GM21737 (cell line): ENCODE measurements around the gene HSD17B7.
"Not testable (repeated sequence)": the region's sequence is repeated elsewhere in the genome, so short reads cannot be mapped to it uniquely, and the experiment has no call there.

Experiments used
- ATAC-seq: cut with Tn5 transposase; IDR thresholded peaks from one replicate; pipeline ENCODE4 v1.9.1; 2021; ENCODE audit warnings: mild to moderate bottlenecking, moderate library complexity; ENCODE audit not compliant: unreplicated experiment

The HSD17B7 gene, protein sequence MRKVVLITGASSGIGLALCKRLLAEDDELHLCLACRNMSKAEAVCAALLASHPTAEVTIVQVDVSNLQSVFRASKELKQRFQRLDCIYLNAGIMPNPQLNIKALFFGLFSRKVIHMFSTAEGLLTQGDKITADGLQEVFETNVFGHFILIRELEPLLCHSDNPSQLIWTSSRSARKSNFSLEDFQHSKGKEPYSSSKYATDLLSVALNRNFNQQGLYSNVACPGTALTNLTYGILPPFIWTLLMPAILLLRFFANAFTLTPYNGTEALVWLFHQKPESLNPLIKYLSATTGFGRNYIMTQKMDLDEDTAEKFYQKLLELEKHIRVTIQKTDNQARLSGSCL

DNA sequence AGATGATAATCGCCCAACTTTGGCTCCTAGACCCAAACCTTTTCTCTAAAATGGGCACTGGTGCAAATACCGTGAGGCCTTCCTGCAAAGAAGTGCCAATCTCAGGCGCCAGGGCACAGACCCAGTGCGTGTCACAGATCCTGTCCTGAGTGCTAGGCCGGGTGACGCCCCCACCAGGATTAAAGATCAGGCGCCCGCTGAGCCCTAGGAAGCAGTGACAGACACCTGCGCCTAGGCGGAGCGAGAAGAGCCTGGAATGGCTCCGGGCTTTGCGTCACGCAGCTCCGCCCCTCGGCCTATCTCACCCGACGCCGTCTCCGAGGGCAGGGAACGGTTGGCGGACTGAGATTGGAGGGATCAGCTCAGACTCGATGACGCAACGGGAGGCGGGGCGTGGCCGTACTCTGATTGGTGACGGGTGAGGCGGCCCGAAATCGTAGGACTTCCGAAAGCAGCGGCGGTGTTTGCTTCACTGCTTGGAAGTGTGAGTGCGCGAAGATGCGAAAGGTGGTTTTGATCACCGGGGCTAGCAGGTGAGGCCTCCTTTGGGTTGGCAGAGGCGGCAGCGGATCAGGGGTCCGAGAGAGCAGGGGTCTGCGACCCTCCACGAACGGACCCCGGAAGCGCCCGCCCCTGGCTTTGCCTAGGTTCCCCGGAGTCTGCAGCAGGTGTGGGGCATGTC is at the start of gene HSD17B7:
HSD17B7 (plus strand) TSS at position 400 of the 682 bp plus-strand sequence; CDS start at position 499, 99 bp downstream.
- peak; percentile 99 for ATAC-seq

DNA sequence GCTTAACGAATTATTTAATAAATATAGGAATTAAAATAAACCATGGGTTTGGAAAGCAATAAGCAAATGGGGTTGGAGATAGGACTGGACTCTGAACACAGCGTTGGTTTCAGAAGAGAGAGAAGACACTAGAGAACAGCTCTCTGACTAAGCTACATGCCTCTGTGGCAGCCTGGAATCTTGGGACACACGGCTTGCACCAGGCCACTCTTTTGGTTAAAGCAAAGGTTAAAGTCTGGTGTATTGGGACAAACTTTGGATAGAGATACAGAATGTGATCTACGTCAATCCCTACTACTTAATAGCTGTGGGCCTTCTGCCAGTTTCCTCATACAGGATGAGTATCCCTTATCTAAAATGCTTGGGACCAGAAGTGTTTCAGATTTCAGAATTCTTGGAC is 49.7 kb upstream of the HSD17B7 start:
- no peak for ATAC-seq

DNA sequence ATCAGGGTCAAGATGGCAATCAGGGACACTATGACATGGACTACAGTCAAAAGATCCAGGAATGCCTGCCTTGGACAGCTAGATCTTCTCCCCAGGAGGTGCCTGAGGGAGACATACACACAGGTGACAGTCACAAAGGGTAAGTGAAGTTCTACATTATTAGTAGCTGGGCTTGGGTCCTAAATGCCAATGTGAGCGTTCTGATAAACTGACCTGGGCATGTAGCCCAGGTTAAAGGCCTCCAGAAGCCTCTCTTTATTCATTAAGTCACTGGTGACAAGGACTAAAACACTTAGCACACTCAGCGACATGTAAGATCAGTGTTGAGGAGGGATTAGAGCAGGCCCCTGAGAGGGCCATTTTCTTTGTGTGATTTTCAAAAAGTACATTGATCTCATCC is 48.9 kb upstream of the HSD17B7 start:
- no peak for ATAC-seq

DNA sequence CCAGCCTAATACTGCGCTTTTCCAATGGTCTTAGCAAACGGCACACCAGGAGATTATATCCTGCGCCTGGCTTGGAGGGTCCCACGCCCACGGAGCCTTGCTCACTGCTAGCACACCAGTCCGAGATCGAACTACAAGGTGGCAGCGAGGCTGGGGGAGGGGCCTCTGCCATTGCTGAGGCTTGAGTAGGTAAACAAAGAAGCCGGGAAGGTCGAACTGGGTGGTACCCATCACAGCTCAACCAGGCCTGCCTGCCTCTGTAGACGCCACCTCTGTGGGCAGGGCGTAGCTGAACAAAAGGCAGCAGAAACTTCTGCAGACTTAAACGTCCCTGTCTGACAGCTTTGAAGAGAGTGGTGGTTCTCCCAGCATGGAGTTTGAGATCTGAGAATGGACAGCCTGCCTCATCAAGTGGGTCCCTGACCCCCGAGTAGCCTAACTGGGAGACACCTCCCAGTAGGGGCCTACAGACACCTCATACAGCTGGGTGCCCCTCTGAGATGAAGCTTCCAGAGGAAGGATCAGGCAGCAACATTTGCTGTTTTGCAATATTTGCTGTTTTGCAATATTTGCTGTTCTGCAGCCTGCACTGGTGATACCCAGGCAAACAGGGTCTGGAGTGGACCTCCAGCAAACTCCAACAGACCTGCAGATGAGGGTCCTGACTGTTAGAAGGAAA is 44.1 kb upstream of the HSD17B7 start:
- ATAC-seq = not testable (repeated sequence)

DNA sequence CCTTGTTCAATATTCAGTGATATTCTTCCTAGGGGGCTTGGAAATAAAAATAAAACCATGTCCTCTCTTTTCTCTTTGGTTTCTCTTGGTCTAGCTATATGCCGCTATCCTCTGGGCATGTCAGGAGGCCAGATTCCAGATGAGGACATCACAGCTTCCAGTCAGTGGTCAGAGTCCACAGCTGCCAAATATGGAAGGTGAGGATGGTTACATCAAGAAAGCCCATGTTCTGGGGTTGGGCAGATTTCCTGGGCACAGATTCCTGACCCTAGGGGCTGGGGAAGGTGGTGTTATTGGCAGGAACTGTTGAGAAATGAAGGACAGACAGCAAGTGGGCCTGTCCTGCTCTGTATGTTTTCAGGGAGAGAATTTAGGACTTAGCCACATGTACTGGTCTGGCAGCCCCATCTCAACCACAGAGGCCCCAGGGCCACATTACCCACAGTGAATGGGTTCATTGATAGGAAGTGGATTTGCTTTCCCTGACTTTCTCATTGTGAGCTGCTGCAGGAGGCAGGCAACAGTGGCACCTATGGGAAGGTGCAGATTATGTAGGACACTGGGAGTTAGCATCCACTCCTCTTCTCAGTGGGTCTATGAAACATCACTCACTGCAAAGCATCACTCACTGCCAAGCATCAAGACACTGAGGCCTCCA is 37.4 kb upstream of the HSD17B7 start:
- ATAC-seq = no peak

DNA sequence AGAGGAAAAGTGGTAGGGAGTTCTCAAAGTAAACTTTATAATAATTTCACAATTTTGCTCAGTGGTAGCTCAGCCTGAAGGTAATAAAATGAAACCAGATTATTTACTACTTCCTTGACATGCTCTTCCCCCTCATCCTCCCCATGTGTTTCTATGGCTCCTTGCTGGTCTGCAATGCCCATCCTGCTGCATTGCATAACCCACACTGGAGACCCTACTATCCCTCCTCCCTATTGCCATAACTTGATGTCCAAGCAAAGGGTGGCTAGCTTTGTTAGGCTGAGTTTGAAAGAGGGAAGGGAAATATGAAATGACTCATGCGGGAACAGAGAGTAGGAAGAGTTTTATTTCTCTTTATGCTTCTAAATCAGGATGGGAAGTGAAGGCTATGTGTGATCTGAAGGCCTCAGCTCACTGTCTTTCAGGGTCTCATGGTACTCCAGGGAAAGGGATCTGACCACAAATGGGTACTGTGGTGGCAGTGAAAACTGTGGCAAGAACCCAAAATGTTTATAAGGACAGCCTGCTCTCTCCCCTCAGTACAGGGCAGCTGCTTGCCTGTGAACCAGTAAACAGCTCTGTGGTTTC is 36.4 kb upstream of the HSD17B7 start:
- ATAC-seq = no peak

DNA sequence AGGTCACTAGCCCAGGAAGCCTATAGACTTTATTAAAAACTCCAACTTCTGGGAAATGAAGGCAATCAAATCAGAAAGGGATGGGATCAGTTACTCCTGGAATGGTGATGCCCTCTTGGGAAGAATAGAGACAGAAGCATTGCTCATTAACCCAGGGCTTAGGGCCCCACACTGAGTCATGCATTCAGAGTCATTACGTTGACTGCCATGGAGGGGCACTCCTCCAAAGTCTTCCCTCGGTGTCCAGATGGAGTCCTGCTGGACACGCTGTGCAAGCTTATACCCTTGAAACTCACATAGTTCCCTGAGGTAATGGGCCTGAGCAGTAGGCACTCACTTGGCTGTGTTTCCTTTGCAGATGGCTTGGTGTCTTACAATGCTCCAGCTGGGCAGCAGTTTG is 35.2 kb upstream of the HSD17B7 start:
- ATAC-seq = no peak

DNA sequence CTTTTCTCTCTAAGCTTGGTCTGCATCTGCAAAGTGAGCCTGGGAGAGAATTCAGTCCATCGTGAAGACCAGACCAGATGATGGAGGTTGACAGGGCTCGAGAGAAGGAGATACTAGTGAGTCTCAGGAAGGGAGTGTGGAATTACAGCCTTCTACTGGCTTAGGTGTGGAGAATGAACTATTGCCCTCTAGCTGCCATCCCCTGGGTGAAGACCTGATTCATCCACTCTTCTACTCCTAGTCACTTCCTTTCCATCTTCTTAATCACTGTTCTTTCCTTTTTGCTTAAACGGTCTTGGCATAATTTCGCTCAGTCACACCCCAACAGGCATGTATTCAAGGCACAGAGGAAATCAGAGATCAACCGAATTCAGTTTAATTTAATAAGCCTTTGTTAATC is 34.0 kb upstream of the HSD17B7 start:
- no peak for ATAC-seq

DNA sequence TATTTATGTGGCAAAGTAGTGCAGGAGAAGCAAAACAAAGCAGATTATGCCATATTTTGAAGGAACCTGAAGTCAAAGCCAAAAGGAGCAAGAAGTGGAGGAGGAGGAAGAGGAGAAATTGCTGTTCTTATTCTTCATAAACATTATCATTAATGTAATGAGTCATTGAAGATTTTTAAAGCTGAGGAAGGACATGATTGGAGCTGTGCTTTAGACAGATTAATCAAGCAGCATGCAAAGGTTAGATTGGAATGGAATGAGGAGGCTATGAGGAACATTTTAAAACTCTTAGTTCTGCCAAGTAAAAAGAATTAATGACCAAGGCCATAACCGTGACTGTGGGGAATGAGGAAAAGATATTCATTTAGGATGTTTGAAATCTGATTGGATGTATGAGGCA is 33.0 kb upstream of the HSD17B7 start:
- ATAC-seq = no peak

DNA sequence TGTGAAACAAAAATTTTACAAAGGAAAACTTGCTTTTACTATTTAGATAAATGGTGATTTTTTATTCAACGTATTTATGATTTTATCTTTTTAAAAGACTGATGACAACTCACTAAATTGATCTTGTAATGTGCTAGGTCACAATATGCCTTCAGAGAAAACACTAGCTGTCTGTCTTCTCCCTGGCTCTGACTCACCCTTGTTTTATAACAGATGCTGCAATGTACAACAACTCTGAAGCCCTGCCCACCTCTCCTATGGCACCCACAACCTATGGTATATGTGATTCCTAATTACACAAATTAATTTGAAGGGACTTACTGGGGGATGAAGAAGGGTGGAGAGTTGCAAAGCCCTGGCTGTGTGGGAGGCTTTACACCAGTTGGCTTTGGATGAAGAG is 24.7 kb upstream of the HSD17B7 start:
- no peak for ATAC-seq

DNA sequence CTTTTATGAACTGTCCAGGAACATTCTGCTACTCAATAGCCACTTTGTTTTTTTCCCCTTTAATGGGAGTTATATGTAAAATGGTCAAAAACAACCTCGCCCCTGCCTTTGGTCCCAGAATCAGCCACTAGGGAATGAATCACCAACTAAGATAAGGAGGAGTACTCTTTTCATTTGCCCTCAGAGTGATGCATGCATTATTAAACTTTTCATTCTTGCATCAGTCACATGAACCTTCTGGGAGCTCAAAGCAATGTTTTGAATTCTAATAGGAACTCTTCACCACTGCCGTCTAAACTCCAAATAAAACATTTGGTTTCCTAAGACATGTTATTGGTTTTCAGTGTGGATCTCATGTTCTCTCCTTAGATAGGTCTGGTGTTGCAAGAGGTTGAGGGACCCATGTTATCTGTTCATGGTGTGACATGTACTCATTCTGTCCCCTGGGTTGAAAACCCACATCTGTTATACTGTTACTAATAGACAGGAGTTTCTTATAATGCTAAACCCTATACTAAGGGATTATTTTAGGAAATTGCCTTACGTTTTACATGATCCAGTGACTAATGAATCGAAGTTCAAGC is 17.8 kb upstream of the HSD17B7 start:
- no peak for ATAC-seq

DNA sequence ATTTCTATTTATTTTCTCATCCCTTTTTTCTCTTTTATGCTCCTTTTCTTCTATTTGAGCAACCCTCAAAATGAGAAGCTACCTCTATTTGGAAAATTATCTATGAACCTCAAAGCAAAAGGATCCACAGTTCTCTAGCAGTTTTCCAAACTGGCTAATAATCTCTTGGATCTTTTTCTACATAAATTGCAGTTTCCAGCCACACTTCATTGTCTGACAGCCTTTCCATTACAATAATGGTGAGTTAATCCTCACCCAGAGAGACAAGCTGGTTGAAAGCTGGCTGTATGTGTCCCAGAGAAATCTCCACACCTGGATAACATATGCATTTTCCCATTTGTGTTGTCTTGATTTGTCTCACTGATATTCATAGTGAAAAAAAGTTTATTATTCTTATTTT is 16.5 kb upstream of the HSD17B7 start:
- ATAC-seq = no peak

DNA sequence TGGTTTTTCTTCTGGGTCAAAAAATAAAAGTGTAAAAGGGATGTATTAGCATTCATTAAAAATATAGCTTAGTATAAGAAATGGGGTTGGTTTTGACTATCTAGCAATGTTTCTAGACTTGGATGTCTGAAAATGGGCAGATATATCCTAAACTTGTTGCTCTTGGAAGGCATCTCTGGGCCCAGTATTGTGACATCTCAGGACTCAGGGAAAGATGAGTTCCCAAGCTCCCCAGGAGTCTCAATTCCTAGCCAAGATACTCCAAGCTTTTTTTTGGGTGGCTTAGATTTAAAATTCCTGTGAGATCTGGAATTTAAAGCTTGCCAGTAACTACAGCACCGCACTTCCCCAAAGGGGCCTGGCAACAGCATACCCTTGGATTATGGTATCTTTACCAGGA is 11.5 kb upstream of the HSD17B7 start:
- ATAC-seq = no peak

DNA sequence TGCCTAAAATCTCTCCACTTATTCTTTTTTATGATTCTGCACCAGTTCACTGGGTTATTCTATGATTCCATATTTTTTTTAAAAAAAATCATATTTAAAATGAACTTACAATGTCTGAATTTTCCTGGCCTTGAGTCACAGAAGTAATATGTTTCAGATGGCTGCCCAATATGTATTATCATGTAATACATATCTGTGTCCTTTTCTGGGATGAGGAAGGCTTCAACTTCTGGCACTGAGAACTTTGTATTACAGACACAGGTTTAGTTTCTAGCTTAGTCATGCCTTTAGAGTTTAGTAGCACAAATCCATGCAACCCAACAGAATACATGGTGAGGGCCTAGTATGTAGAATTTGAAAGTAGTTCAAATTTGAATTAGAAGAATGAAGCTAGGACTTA is 7.8 kb upstream of the HSD17B7 start:
- no peak for ATAC-seq

DNA sequence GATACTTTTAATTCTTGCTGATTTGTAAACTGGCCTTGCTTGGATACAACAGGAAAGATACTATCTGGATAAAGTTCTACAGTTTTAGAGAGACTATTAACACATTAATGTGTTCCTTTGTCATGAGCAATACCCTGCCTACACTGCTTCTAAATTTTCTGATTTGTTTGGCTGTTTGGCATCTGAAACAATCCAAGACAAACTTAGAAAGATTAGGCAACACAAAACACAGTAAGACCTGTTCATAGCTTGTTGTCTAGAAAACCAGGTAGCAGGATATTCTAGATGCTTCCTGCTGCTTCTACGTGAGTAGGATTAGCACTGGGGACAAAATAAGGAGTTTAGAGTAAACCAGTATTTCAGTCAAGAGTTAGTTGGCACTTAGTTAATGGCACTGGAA is 5.6 kb upstream of the HSD17B7 start:
- ATAC-seq = not testable (repeated sequence)

DNA sequence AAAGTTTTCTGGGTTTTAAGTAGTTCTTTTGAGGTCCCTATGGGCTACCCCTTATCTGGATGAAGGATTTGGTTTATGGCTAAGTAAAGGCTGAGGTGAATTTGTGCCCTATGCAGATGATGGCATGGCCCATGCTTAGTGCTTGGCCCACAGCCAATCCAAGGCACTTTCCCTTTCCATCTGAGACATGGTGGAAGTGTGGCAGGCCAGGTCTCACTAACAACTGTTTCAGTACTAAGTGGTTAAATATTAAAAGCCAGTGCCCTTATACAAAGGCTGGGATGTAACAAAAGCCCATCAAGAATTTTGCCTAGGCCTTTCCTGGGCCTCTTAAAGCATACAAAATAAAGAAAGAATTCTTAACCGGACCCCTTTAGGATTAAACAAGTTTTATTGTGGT is 1.7 kb upstream of the HSD17B7 start:
- ATAC-seq = not testable (repeated sequence)

DNA sequence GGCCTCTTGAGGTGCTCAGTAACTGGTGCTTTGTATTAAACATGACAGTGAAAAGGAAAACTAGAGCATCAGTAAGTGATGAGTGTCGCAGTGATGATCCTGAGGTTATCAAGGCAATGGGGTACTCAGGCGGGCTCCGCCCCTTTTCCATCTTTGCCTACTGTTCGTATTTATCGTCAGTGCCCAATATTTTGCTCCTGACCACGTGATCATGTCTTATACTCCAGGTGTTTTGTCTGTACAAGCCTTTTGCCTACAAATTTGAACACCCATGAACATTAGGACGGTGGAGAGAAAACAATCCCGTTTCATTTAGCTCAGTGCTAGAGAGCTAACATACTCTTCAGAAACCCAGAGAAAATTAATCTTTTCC is 469 bp downstream of the HSD17B7 start:
- ATAC-seq = not testable (repeated sequence)

DNA sequence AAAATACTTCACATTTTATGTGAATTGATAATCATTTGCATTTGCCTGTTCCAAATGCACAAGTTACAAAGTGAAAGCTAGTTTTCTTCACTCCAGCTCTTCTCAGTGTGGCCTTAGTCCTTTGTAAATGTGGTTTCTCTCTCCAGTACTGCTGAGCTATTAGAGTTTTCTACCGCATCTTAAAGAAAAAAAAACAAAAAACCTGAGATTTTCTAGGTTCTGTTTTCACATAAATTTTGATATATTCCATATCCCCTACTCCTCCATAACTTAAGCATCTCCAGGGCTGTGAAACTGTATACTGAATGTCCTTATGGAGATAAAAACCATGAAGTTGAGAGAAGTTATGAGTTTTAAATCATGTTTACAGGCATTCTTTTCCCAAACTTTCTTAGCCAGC is 3.8 kb downstream of the HSD17B7 start:
- ATAC-seq = not testable (repeated sequence)

DNA sequence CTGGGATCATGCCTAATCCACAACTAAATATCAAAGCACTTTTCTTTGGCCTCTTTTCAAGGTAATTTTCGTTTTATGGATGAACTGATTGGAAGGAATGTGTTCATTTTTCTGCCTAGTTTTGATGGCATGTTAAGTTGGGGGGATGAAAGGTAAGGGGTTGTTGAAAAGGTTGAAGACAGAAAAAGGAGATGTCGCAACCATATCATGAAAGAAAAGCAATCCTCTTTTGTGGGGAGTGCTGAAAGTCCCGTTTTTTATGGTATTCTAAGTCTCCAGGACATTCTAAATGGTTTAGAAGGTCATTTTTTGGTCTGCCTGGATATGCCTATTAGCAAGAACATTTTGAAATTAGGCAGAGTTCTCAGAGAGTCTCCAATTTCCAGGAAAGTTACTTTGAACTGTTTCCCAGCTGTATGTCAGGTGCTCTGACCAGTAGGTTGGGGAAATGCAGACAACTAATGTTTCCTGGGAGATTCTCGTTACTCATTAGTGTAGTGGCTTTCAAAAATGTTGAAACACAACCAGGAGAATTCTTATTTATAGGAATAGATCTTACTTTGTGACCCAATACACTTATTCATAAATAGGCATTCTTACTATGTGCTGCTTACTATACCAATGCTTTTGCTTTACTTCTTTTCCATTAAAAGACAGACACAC is 6.2 kb downstream of the HSD17B7 start:
- ATAC-seq = not testable (repeated sequence)
